ENCODE data around the gene CLPTM1.

DNA sequence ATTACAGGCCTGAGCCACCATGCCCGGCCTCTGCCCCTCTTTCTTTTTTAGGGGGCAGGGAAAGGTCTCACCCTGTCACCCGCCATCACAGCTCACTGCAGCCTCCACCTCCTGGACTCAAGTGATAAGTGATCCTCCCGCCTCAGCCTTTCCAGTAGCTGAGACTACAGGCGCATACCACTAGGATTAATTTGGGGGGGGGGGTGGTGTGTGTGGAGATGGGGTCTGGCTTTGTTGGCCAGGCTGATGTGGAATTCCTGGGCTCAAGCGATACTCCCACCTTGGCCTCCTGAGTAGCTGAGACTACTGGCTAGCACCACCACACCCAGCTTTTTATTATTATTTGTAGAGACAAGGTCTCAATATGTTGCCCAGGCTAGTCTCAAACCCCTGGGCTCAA is 45.4 kb upstream of the CLPTM1 start:
- TF ChIP-seq, protein P1, sequence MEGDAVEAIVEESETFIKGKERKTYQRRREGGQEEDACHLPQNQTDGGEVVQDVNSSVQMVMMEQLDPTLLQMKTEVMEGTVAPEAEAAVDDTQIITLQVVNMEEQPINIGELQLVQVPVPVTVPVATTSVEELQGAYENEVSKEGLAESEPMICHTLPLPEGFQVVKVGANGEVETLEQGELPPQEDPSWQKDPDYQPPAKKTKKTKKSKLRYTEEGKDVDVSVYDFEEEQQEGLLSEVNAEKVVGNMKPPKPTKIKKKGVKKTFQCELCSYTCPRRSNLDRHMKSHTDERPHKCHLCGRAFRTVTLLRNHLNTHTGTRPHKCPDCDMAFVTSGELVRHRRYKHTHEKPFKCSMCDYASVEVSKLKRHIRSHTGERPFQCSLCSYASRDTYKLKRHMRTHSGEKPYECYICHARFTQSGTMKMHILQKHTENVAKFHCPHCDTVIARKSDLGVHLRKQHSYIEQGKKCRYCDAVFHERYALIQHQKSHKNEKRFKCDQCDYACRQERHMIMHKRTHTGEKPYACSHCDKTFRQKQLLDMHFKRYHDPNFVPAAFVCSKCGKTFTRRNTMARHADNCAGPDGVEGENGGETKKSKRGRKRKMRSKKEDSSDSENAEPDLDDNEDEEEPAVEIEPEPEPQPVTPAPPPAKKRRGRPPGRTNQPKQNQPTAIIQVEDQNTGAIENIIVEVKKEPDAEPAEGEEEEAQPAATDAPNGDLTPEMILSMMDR (IDR thresholded peaks at IDR 0.05), result no peak
- no peak for TF ChIP-seq POLR2A (IDR thresholded peaks at IDR 0.05)
